ENCODE data around the gene ST6GALNAC3.

GRCh38 chr1:76177615-76178014, 103.1 kb downstream of the ST6GALNAC3 start:
- TF ChIP-seq CTCF (IDR thresholded peaks at IDR 0.05) (no peak), POLR2A (IDR thresholded peaks at IDR 0.05) (no peak)

All from heart left ventricle (tissue), 13 donors.